Measurements from ENCODE around the gene ESRRG.

DNA sequence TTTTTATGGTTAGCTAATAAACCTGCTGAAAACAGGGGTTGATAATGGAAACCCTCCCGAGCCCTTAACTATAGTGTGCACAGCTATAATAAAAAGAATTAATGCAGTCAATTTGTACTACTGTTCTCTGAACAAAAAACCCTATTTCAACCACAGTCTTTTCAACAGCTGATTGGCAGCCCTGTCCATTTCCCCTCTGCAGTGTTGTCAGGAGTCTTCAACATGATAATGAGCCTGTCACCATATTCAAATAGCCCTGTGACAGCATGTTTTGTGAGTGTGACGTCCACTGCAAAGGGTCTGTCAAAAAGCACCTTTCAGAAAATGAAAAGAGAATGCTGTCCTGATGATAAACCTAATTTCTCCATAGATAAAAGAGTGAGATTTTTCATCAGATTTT is 92.7 kb downstream of the ESRRG start:
- TF ChIP-seq POLR2A (IDR thresholded peaks at IDR 0.05) (no peak), CTCF (IDR thresholded peaks at IDR 0.05) (no peak), EP300 (IDR thresholded peaks at IDR 0.05) (no peak), POLR2AphosphoS5 (IDR thresholded peaks at IDR 0.05) (no peak)
